WTC11 (cell line): ENCODE results near the gene AMOT. TPM values are rescaled to one million over a fixed set of nuclear protein-coding genes. Genes with fewer than 3 reads are reported as not detected.

Source experiments
- ATAC-seq: fragments of 200-7000 bp; cut with Tn5 transposase; 2 replicates; pipeline ENCODE4 v1.10.0; 2021; ENCODE audit warnings: mild to moderate bottlenecking, moderate library complexity
- CTCF ChIA-PET: fragments of 300-600 bp; sonication (Branson Sonifier 250); formaldehyde crosslinking; loops from one replicate; lab custom pipeline; 2021; ENCODE audit warnings: antibody characterized with exemption; lab: Charles Lee
- POLR2A ChIA-PET: fragments of 350-600 bp; sonication (Branson Sonifier 250); formaldehyde crosslinking; loops from one replicate; lab custom pipeline; 2021; ENCODE audit warnings: antibody characterized with exemption; lab: Charles Lee
- DNase-seq: peaks from one replicate; pipeline ENCODE4 v3.0.0; 2021; ENCODE audit warnings: low spot score
- H3K27ac Mint-ChIP-seq: 2 replicates; pipeline ENCODE4 v1.8.0; 2021; ENCODE audit warnings: mixed read lengths
- H3K27me3 Mint-ChIP-seq: 2 replicates; pipeline ENCODE4 v1.8.0; 2021; ENCODE audit warnings: low read depth, mild to moderate bottlenecking, moderate library complexity, mixed read lengths
- H3K36me3 Mint-ChIP-seq: 2 replicates; pipeline ENCODE4 v1.8.0; 2021; ENCODE audit warnings: mixed read lengths
- H3K4me1 Mint-ChIP-seq: 2 replicates; pipeline ENCODE4 v1.8.0; 2022; ENCODE audit warnings: mixed read lengths
- H3K4me3 Mint-ChIP-seq: 2 replicates; pipeline ENCODE4 v1.8.0; 2021; ENCODE audit warnings: mild to moderate bottlenecking, moderate library complexity, mixed read lengths
- H3K9me3 Mint-ChIP-seq: 2 replicates; pipeline ENCODE4 v1.8.0; 2021; ENCODE audit warnings: mixed read lengths
- ATF1 ChIP-seq: sonication (generic); formaldehyde crosslinking; IDR thresholded peaks from 2 replicates; pipeline ENCODE4 v1.8.1; 2023; ENCODE audit warnings: mild to moderate bottlenecking, moderate library complexity, missing genetic modification reagents
- CREB1 ChIP-seq: sonication (generic); formaldehyde crosslinking; IDR thresholded peaks from 2 replicates; pipeline ENCODE4 v1.8.0; 2023; ENCODE audit warnings: mild to moderate bottlenecking, missing genetic modification reagents
- CREM ChIP-seq: sonication (generic); formaldehyde crosslinking; IDR thresholded peaks from 2 replicates; pipeline ENCODE4 v1.8.1; 2022; ENCODE audit warnings: mild to moderate bottlenecking, missing genetic modification reagents, moderate library complexity
- EMX1 ChIP-seq: fragments of 250-450 bp; sonication (Bioruptor Pico); IDR thresholded peaks from 2 replicates; pipeline ENCODE4 v1.8.0; 2021; ENCODE audit warnings: mild to moderate bottlenecking
- ESRRA ChIP-seq: sonication (generic); formaldehyde crosslinking; IDR thresholded peaks from 2 replicates; pipeline ENCODE4 v1.8.1; 2022; ENCODE audit warnings: mild to moderate bottlenecking, missing genetic modification reagents, borderline replicate concordance
- ETV6 ChIP-seq: sonication (generic); formaldehyde crosslinking; IDR thresholded peaks from 2 replicates; pipeline ENCODE4 v1.8.1; 2022; ENCODE audit warnings: mild to moderate bottlenecking, missing genetic modification reagents
- FOXK1 ChIP-seq: sonication (generic); formaldehyde crosslinking; IDR thresholded peaks from 2 replicates; pipeline ENCODE4 v1.8.0; 2022; ENCODE audit warnings: mild to moderate bottlenecking, moderate library complexity, missing genetic modification reagents
- NR1H2 ChIP-seq: sonication (generic); formaldehyde crosslinking; IDR thresholded peaks from 2 replicates; pipeline ENCODE4 v1.9.0; 2021; ENCODE audit warnings: mild to moderate bottlenecking, moderate library complexity, missing genetic modification reagents
- OVOL2 ChIP-seq: fragments of 250-450 bp; sonication (Bioruptor Pico); IDR thresholded peaks from 2 replicates; pipeline ENCODE4 v1.9.0; 2021; ENCODE audit warnings: mild to moderate bottlenecking, borderline replicate concordance
- RELA ChIP-seq: sonication (generic); formaldehyde crosslinking; IDR thresholded peaks from 2 replicates; pipeline ENCODE4 v1.8.1; 2022; ENCODE audit warnings: missing genetic modification reagents, mild to moderate bottlenecking, borderline replicate concordance
- SOX15 ChIP-seq: fragments of 250-450 bp; sonication (Bioruptor Pico); IDR thresholded peaks from 2 replicates; pipeline ENCODE4 v1.9.0; 2021; ENCODE audit warnings: mild to moderate bottlenecking
- TEAD1 ChIP-seq: sonication (generic); formaldehyde crosslinking; IDR thresholded peaks from 2 replicates; pipeline ENCODE4 v1.8.0; 2022; ENCODE audit warnings: mild to moderate bottlenecking, missing genetic modification reagents
- ZNF232 ChIP-seq: sonication (generic); formaldehyde crosslinking; IDR thresholded peaks from 2 replicates; pipeline ENCODE4 v1.8.0; 2022; ENCODE audit warnings: mild to moderate bottlenecking, missing genetic modification reagents
- total RNA-seq: library from RNA; stranded (reverse); gene quantifications from 3 replicates; pipeline ENCODE4 v1.2.3, GENCODE V29; 2021
- TF ChIP-seq, protein P1 (sequence below): sonication (generic); formaldehyde crosslinking; IDR thresholded peaks from 2 replicates; pipeline ENCODE4 v1.8.1; 2022; ENCODE audit warnings: mild to moderate bottlenecking, moderate library complexity, missing genetic modification reagents
- TF ChIP-seq, protein P2 (sequence below): sonication (generic); formaldehyde crosslinking; IDR thresholded peaks from 2 replicates; pipeline ENCODE4 v1.8.1; 2023; ENCODE audit warnings: mild to moderate bottlenecking, missing genetic modification reagents
- TF ChIP-seq, protein P3 (sequence below): fragments of 250-450 bp; sonication (Bioruptor Pico); IDR thresholded peaks from 2 replicates; pipeline ENCODE4 v2.1.2; 2022; ENCODE audit warnings: mild to moderate bottlenecking, moderate library complexity
- TF ChIP-seq, protein P4 (sequence below): sonication (generic); formaldehyde crosslinking; IDR thresholded peaks from 2 replicates; pipeline ENCODE4 v1.8.1; 2023; ENCODE audit warnings: mild to moderate bottlenecking, missing genetic modification reagents
- TF ChIP-seq, protein P5 (sequence below): sonication (generic); formaldehyde crosslinking; IDR thresholded peaks from 2 replicates; pipeline ENCODE4 v1.8.1; 2022; ENCODE audit warnings: low read depth, missing genetic modification reagents, borderline replicate concordance
- TF ChIP-seq, protein P6 (sequence below): fragments of 250-450 bp; sonication (Bioruptor Pico); conservative IDR thresholded peaks from 2 replicates; pipeline ENCODE4 v1.9.0; 2021; ENCODE audit warnings: mild to moderate bottlenecking

Gene AMOT
- total RNA-seq, 1 experiment from 2014 or later, result 7.2 TPM

DNA sequence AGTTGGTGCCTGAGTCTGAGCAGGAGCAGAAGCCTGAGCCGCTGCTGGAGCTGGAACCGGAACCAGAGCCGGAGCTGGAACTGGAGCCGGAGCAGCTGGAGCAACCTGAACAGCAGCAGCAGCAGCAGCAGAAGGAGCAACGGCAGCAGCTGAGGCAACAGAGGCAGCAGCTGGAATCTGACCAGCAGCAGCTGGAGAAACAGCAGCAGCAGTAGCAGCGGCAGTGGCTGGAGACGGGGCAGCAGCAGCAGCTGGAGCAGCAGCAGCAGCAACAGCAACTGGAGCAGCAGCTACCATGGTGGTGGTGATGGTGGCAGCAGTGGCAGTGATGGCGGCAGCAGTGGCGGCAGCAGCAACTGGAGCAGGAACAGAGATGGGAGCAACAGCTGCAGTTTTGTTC is 61.5 kb downstream of the AMOT start (continued):
- no peak for TF ChIP-seq CREB1 (CRISPR knock-in tag)
- TF ChIP-seq TEAD1 (CRISPR knock-in tag), result no peak
- TF ChIP-seq NR1H2 (CRISPR knock-in tag), result no peak

DNA sequence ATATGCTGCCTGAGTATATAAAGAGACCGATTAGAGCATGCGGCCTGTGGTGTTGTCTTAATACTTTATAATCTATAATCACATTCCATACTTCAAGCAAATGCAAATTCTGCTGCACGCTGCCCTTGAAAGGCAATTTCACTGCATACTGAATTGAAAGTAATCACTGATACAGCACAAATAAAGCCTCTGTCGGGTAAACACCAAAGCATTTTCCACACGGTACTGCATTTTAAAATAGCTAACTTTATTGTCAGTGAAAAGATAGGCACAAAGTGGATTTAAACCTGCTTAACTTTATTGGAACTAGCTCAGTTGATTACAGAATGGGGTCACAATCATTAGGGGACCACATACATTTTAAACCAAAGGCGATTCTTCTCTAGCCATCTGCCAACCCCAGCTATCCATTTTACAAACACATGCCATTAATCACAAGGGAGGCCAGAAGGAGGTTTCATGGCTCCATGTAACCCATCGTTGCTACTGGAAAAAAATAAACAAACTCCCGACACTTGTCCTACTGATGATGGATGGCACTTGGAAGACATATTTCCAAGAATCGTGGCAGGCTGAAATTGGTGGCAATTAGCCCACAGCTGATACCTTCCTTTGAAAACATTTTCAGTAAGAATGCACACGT is 65.9 kb downstream of the AMOT start:
- Mint-ChIP-seq H3K4me3 (no peak overlapping the region), H3K36me3 (no peaks in the 10 kb centered on the region), H3K27ac (no peak overlapping the region), H3K9me3 (no peaks in the 10 kb centered on the region), H3K4me1 (no peaks in the 10 kb centered on the region), H3K27me3 (no peaks in the 10 kb centered on the region)
- ChIA-PET POLR2A (no interaction called here), CTCF (no interaction called here)
- TF ChIP-seq ZNF232 (CRISPR knock-in tag) (no peak), RELA (no peak)
- DNase-seq (no peak), ATAC-seq (no peak)

DNA sequence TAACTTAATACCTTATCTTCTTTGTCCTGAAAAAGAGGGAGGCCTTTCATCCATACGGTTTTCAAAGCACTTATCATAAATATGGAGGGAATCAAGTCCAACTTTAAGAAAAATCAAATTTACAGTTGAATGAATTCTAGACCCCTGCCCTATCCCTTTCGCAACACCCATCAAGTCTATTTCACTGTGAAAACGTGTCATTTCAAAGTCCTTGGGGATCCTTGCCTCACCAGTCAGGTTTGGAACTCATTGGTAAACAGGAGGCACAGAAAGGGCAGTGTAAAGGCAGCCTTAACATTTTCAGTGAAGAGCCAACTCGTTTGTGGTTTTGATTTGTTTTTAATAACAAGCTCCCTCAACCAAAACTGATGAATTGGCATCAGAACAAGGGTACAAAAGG is 66.5 kb downstream of the AMOT start:
- H3K36me3 Mint-ChIP-seq, result no peaks in the 10 kb centered on the region
- H3K4me3 Mint-ChIP-seq, result no peak overlapping the region
- ATAC-seq (no peak), DNase-seq (no peak)
- TF ChIP-seq, protein P1, sequence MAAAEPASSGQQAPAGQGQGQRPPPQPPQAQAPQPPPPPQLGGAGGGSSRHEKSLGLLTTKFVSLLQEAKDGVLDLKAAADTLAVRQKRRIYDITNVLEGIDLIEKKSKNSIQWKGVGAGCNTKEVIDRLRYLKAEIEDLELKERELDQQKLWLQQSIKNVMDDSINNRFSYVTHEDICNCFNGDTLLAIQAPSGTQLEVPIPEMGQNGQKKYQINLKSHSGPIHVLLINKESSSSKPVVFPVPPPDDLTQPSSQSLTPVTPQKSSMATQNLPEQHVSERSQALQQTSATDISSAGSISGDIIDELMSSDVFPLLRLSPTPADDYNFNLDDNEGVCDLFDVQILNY, result no peak
- TF ChIP-seq, protein P2, sequence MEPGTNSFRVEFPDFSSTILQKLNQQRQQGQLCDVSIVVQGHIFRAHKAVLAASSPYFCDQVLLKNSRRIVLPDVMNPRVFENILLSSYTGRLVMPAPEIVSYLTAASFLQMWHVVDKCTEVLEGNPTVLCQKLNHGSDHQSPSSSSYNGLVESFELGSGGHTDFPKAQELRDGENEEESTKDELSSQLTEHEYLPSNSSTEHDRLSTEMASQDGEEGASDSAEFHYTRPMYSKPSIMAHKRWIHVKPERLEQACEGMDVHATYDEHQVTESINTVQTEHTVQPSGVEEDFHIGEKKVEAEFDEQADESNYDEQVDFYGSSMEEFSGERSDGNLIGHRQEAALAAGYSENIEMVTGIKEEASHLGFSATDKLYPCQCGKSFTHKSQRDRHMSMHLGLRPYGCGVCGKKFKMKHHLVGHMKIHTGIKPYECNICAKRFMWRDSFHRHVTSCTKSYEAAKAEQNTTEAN (CRISPR knock-in tag), result no peak
- TF ChIP-seq, protein P3, sequence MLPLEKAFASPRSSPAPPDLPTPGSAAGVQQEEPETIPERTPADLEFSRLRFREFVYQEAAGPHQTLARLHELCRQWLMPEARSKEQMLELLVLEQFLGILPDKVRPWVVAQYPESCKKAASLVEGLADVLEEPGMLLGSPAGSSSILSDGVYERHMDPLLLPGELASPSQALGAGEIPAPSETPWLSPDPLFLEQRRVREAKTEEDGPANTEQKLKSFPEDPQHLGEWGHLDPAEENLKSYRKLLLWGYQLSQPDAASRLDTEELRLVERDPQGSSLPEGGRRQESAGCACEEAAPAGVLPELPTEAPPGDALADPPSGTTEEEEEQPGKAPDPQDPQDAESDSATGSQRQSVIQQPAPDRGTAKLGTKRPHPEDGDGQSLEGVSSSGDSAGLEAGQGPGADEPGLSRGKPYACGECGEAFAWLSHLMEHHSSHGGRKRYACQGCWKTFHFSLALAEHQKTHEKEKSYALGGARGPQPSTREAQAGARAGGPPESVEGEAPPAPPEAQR (CRISPR knock-in tag), result no peak
- TF ChIP-seq ZNF232 (CRISPR knock-in tag), result no peak
- TF ChIP-seq FOXK1 (CRISPR knock-in tag), result no peak
- TF ChIP-seq SOX15, result no peak
- no peak for TF ChIP-seq CREM (CRISPR knock-in tag)
- TF ChIP-seq, protein P4, sequence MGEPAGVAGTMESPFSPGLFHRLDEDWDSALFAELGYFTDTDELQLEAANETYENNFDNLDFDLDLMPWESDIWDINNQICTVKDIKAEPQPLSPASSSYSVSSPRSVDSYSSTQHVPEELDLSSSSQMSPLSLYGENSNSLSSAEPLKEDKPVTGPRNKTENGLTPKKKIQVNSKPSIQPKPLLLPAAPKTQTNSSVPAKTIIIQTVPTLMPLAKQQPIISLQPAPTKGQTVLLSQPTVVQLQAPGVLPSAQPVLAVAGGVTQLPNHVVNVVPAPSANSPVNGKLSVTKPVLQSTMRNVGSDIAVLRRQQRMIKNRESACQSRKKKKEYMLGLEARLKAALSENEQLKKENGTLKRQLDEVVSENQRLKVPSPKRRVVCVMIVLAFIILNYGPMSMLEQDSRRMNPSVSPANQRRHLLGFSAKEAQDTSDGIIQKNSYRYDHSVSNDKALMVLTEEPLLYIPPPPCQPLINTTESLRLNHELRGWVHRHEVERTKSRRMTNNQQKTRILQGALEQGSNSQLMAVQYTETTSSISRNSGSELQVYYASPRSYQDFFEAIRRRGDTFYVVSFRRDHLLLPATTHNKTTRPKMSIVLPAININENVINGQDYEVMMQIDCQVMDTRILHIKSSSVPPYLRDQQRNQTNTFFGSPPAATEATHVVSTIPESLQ (CRISPR knock-in tag), result no peak
- CTCF ChIA-PET, result no interaction called here
- POLR2A ChIA-PET, result no interaction called here
- H3K4me1 Mint-ChIP-seq, result no peaks in the 10 kb centered on the region
- H3K27me3 Mint-ChIP-seq, result no peaks in the 10 kb centered on the region
- no peak overlapping the region for H3K27ac Mint-ChIP-seq
- H3K9me3 Mint-ChIP-seq, result no peaks in the 10 kb centered on the region

DNA sequence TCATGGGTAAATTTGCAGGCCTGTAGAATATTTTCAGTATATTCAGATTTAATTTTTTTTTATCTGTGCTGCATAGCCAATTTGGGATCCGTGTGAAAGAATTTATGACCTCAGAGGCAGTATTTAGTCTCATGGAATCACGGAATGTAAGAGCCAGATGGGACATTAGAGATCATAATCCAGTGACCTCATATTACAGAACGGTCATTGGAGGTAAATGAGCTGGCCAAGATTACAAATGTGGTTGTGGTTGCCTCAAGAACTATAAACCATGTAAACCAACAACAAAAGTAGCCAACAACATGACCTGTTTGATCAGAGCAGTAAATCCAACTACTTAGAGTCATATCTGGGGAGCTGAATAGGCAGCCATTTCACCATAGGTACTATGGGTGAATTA is 71.6 kb downstream of the AMOT start:
- TF ChIP-seq ATF1 (CRISPR knock-in tag) (no peak), EMX1 (CRISPR knock-in tag) (no peak), OVOL2 (no peak), RELA (no peak), ETV6 (CRISPR knock-in tag) (no peak), ESRRA (CRISPR knock-in tag) (no peak)
- TF ChIP-seq, protein P5, sequence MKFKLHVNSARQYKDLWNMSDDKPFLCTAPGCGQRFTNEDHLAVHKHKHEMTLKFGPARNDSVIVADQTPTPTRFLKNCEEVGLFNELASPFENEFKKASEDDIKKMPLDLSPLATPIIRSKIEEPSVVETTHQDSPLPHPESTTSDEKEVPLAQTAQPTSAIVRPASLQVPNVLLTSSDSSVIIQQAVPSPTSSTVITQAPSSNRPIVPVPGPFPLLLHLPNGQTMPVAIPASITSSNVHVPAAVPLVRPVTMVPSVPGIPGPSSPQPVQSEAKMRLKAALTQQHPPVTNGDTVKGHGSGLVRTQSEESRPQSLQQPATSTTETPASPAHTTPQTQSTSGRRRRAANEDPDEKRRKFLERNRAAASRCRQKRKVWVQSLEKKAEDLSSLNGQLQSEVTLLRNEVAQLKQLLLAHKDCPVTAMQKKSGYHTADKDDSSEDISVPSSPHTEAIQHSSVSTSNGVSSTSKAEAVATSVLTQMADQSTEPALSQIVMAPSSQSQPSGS (CRISPR knock-in tag), result no peak
- TF ChIP-seq, protein P6, sequence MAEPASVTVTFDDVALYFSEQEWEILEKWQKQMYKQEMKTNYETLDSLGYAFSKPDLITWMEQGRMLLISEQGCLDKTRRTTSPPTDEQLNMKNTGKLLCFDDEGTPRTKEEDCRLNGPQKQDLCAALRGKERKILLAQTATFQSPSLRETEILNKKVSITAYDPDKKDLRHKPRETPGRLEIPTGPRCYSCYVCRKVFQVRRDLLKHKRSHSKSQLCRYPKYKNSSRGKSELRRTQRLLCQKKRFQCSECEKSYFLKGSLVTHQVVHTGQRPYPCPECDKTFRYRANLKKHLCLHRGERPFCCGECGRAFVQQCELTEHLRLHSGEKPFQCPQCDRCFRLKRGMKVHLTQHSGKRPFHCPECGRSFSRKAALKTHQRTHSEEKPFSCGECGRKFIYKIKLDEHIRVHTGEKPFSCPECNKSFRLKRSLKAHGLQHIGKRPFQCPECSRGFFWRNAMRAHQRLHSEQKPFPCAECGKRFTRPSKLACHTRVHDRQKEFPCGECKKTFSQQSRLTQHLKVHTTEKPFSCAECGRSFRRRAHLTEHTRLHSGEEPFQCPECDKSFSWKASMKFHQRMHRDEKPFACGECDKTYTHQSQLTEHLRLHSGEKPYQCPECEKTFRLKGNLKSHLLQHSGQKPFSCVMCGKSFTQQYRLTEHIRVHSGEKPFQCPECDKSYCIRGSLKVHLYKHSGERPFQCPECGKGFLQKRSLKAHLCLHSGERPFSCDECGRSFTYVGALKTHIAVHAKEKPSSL (CRISPR knock-in tag), result no peak
- no peak for DNase-seq
- H3K4me1 Mint-ChIP-seq, result no peaks in the 10 kb centered on the region
- H3K27me3 Mint-ChIP-seq, result no peaks in the 10 kb centered on the region
- no peaks in the 10 kb centered on the region for H3K36me3 Mint-ChIP-seq
- POLR2A ChIA-PET, result no interaction called here
- no peak overlapping the region for H3K4me3 Mint-ChIP-seq
- CTCF ChIA-PET, result no interaction called here
- ATAC-seq, result no peak
- no peak overlapping the region for H3K27ac Mint-ChIP-seq
- H3K9me3 Mint-ChIP-seq, result no peaks in the 10 kb centered on the region
